C1 segment of cervical spinal cord (tissue), 14 donors: ENCODE data around the gene CLEC18C.
"Not testable (repeated sequence)": the region's sequence is repeated elsewhere in the genome, so short reads cannot be mapped to it uniquely, and the experiment has no call there.

Source experiments
- DNase-seq, 14 donors: peaks; one replicate each; lab custom pipeline; 2025; lab: John Stamatoyannopoulos, UW

Gene CLEC18C

GRCh38 chr16:70206382-70206781, 32.8 kb downstream of the CLEC18C start:
- not testable (repeated sequence) for DNase-seq

- DNase-seq: not testable (repeated sequence)
These were observed 45.0 kb downstream of the CLEC18C start for GRCh38 chr16:70218586-70218985.

- not testable (repeated sequence) for DNase-seq
These were observed 49.0 kb downstream of the CLEC18C start for GRCh38 chr16:70222574-70222973.

GRCh38 chr16:70223216-70223615, 49.6 kb downstream of the CLEC18C start:
- DNase-seq: not testable (repeated sequence)

GRCh38 chr16:70223971-70224513, 50.5 kb downstream of the CLEC18C start:
- DNase-seq: not testable (repeated sequence)

GRCh38 chr16:70224645-70225044, 51.1 kb downstream of the CLEC18C start:
- not testable (repeated sequence) for DNase-seq

GRCh38 chr16:70225430-70225829, 51.8 kb downstream of the CLEC18C start:
- not testable (repeated sequence) for DNase-seq

- not testable (repeated sequence) for DNase-seq
These were observed 52.4 kb downstream of the CLEC18C start for GRCh38 chr16:70226024-70226423.

GRCh38 chr16:70231831-70232230, 58.2 kb downstream of the CLEC18C start:
- peak in 1 of 14 donors; percentile 4 for DNase-seq
